Fibroblast of skin of left quadriceps (primary cell): ENCODE data around the gene FBXL15.

Experiments
- DNase-seq, 2 experiments: peaks; one replicate each; pipeline ENCODE4 v3.0.0-alpha.2; 2013; ENCODE audit warnings: low read depth in 2 of 2

FBXL15 gene

GRCh38 chr10:102420714-102421506 lies at the start of gene FBXL15:
TSS of gene FBXL15 (plus strand) at chr10:102420836. CDS start at chr10:102421130, 294 bp downstream.
- peak; percentile 95 for DNase-seq

DNA sequence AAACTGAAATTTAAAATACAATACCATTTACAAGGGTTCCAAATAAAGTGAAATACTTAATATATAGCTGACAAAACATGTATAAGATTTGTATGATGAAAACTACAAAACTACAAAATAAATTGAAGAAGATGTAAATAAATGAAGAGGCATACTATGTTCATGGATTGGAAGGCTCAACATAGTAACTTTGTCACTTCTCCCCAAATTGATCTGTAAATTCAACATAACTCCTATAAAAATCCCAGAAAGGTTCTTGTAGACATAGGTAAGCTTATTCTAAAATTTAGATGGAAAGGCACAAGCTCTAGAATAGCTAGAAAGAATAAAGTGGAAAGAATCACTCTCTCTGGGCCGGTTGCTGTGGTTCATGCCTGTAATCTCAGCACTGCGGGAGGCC lies 49.3 kb upstream of the FBXL15 start:
- DNase-seq, result no peak

- no peak for DNase-seq
Observed at GRCh38 chr10:102375250-102375649, 45.4 kb upstream of the FBXL15 start.

DNA sequence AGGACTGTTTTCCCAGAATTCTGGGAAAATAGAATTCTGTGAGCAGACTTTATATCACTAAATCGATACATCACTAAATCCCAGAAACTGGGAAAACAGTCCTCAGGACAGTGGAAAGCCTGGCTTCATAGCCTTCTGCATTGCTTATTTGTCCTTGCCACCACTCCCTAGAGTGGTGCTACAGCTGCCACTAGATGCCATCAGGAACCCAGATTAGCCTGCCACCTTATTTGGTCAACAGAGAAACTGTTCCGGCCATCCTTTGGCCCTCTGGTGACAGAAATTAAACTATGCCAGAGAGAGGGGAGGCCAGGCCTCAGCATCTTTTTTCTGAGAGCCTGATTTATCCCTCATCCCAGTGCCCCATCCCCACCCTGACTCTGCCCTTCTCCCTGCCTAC lies 44.8 kb upstream of the FBXL15 start:
- no peak for DNase-seq

- DNase-seq, result no peak
Observed at GRCh38 chr10:102376901-102377300, 43.7 kb upstream of the FBXL15 start.

GRCh38 chr10:102379383-102379782 lies 41.3 kb upstream of the FBXL15 start:
- no peak for DNase-seq

DNA sequence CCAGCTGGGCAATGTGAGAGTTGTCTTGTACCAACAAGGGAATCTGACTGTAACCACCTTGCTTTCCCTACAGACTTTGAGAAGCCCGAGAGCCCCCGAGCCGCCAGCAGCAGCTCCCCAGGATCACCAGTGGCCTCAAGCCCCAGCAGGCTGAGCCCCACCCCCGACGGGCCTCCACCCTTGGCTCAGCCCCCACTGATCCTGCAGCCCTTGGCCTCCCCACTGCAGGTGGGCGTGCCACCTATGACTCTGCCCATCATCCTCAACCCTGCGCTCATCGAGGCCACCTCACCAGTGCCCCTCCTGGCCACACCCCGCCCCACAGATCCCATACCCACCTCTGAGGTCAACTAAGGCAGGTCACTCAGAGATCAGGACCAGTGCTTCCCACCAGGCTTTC lies 38.7 kb upstream of the FBXL15 start:
- no peak for DNase-seq

GRCh38 chr10:102382871-102383270 lies 37.8 kb upstream of the FBXL15 start:
- no peak for DNase-seq

GRCh38 chr10:102384053-102384452 lies 36.6 kb upstream of the FBXL15 start:
- no peak for DNase-seq

DNA sequence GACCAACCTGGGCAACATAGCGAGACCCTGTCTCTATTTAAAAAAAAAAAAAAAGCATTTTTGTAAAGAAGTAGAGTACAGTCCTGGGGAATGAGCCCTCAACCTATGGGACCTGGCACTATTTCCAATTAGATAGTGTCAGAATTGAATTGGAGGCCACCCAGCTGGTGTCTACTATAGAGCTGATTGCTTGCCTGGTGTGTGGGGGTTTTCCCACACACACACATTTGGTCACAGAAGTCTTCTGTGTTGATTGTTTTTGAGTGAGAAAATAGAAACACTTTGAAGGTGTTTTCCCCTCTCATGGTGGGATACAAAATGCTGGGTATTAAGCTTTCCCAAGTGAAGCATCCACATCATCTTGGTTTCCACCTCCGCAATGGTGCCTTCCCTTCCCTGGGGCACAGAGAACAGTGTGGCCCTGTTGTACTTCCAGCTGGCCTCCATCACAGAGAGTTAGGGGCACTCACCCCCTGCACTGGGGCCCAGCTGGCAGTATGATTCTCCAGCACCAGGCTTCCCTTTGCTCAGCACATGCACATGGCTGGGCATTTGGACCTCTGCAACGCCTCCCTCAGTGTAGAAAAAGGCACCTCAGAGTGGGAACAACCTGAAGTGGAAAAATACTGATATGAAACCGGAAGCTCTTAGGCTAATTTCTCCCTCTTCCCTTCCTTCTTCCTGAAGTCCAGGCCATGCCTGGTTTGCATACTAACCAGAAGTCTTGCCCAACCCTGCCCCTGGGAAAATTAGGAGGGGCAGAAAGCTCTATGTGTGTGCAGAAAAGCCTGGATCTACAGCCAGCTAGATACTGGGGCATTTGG lies 35.8 kb upstream of the FBXL15 start:
- no peak for DNase-seq

DNA sequence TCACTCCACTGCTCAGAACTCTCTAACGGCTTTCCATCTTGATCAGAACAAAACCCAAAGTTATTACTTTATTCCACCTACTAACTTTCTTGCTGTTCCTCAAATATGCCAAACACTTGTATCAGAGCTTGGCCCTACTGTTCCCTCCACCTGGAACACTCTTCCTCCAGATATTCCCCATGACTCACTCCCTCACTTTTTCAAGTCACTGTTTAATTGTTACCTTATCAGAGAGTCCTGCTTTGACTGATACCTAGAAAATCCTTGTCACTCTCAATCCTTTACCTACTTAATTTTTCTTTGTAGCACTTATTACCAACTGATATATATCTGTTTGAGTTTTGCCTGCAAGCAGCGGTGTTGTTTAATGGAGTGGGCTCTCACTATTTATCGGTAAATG lies 30.7 kb upstream of the FBXL15 start:
- DNase-seq, result no peak

- no peak for DNase-seq
Observed at GRCh38 chr10:102392306-102392705, 28.3 kb upstream of the FBXL15 start.

- DNase-seq, result no peak
Observed at GRCh38 chr10:102393411-102394078, 27.1 kb upstream of the FBXL15 start.

DNA sequence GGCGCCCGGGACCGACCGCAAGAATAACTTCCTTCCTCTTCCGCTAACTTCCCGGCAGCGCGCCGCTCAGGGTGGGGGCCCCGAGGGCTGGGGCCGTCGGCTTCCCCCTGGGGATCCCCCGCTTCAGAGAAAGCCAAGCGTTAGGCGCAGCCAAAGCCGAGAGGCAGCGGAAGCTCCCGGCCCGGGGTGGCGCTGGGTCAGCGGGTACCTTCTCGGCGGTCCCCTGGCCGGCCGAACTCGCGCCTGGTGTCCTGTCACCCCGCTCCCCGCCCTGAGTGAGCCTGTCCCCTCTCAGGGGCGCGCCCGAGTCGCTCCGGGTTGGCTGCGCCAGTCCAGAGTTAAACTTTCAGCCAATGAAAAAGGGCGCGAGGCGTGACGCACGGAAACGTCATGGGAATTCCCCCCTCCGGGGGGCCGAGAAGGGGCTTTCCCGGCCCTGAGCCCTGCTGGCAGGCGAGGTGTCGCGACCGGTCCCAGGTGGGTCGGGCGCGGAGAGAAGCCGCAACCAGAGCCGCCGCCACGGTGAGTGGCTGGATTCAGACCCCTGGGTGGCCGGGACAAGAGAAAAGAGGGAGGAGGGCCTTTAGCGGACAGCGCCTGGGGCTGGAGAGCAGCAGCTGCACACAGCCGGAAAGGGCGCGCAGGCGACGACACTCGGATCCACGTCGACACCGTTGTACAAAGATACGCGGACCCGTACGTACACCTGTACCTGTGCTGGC lies 26.4 kb upstream of the FBXL15 start:
- peak; percentile 74 to 79 for DNase-seq

- DNase-seq, result no peak
Observed at GRCh38 chr10:102394801-102395399, 25.7 kb upstream of the FBXL15 start.

GRCh38 chr10:102395400-102396316 lies 25.0 kb upstream of the FBXL15 start, which contains the start of gene NFKB2:
TSS of gene NFKB2 (plus strand) at chr10:102395705. CDS start at chr10:102395960, 255 bp downstream.
- DNase-seq, result peak in 1 of 2 experiments; percentile 54

DNA sequence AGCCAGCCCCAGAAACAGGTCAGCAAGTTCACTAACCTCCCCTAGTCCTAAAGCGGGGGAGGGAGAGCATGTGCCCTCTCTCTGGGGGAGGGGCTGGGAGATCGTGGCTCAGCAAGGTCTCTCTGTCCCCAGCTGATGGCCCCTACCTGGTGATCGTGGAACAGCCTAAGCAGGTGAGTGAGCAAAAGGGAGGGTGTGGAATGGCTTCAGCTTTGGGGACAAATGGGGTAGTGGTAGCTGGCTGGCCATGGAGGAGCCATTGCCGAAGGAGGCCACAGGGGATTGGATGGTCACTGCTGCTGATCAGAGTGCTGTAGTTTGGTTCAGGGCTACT lies 24.4 kb upstream of the FBXL15 start:
- no peak for DNase-seq

GRCh38 chr10:102396730-102397151 lies 23.9 kb upstream of the FBXL15 start:
- no peak for DNase-seq

- no peak for DNase-seq
Observed at GRCh38 chr10:102397222-102398171, 23.1 kb upstream of the FBXL15 start.
